ENCODE results near the gene TNFRSF21.

TNFRSF21 gene

GRCh38 chr6:47258724-47259347, 50.9 kb downstream of the TNFRSF21 start:
- TF ChIP-seq CTCF (IDR thresholded peaks at IDR 0.05; ENCODE audit: control insufficient read depth, insufficient read depth, low read depth, low read length, missing control alignments), result no peak
- H3K4me3 ChIP-seq (ENCODE audit: control insufficient read depth, low read depth, low read length), result no peak overlapping the region
- DNase-seq (ENCODE audit: low read depth), result no peak

GRCh38 chr6:47256981-47257730, 52.5 kb downstream of the TNFRSF21 start:
- DNase-seq (ENCODE audit: low read depth), result no peak
- TF ChIP-seq CTCF (IDR thresholded peaks at IDR 0.05; ENCODE audit: control insufficient read depth, insufficient read depth, low read depth, low read length, missing control alignments), result no peak
- no peak overlapping the region for H3K4me3 ChIP-seq (ENCODE audit: control insufficient read depth, low read depth, low read length)

GRCh38 chr6:47256361-47256760, 53.3 kb downstream of the TNFRSF21 start:
- DNase-seq (ENCODE audit: low read depth), result peak; percentile 18
- H3K4me3 ChIP-seq (ENCODE audit: control insufficient read depth, low read depth, low read length), result no peak overlapping the region
- no peak for TF ChIP-seq CTCF (IDR thresholded peaks at IDR 0.05; ENCODE audit: control insufficient read depth, insufficient read depth, low read depth, low read length, missing control alignments)

GRCh38 chr6:47254906-47255305, 54.8 kb downstream of the TNFRSF21 start:
- TF ChIP-seq CTCF (IDR thresholded peaks at IDR 0.05; ENCODE audit: control insufficient read depth, insufficient read depth, low read depth, low read length, missing control alignments), result no peak
- no peak for DNase-seq (ENCODE audit: low read depth)

GRCh38 chr6:47254051-47254450, 55.7 kb downstream of the TNFRSF21 start:
- no peak for DNase-seq (ENCODE audit: low read depth)
- H3K4me3 ChIP-seq (ENCODE audit: control insufficient read depth, low read depth, low read length), result no peak overlapping the region
- TF ChIP-seq CTCF (IDR thresholded peaks at IDR 0.05; ENCODE audit: control insufficient read depth, insufficient read depth, low read depth, low read length, missing control alignments), result no peak

More at GRCh38 chr6:47254906-47255305, 54.8 kb downstream of the TNFRSF21 start:
- no peak overlapping the region for H3K4me3 ChIP-seq (ENCODE audit: control insufficient read depth, low read depth, low read length)

GRCh38 chr6:47253136-47253535, 56.6 kb downstream of the TNFRSF21 start:
- DNase-seq (ENCODE audit: low read depth), result no peak
- TF ChIP-seq CTCF (IDR thresholded peaks at IDR 0.05; ENCODE audit: control insufficient read depth, insufficient read depth, low read depth, low read length, missing control alignments), result no peak

More at GRCh38 chr6:47253136-47253535, 56.6 kb downstream of the TNFRSF21 start:
- H3K4me3 ChIP-seq (ENCODE audit: control insufficient read depth, low read depth, low read length), result no peak overlapping the region

All from AG09309 (cell line).